Right lobe of liver (tissue), 6 donors: ENCODE measurements around the gene ACOT7. TPM values are rescaled to one million over a fixed set of nuclear protein-coding genes. Genes with fewer than 3 reads are reported as not detected.
A peak's percentile ranks its signal among the peaks of the same experiment; 100 is the strongest.

Experiments
- ATAC-seq, 4 donors: fragments of 200-7000 bp; cut with Tn5 transposase; one replicate each; pipeline ENCODE4 v1.9.1; 2020; ENCODE audit warnings: mild to moderate bottlenecking in 4 of 4, moderate library complexity in 4 of 4
- DNase-seq, 3 donors: peaks; one replicate each; pipeline ENCODE4 v3.0.0-alpha.2; 2020
- H3K27ac ChIP-seq, 3 donors: fragments of 200-600 bp; one replicate each; pipeline ENCODE4 v1.8.0; 2022
- H3K27me3 ChIP-seq, 2 donors: fragments of 200-600 bp; one replicate each; pipeline ENCODE4 v1.8.0; 2022
- H3K36me3 ChIP-seq, 4 donors: fragments of 200-600 bp; sonication (generic) in 1 of 4; one replicate each; pipeline versions ENCODE4 v1.5.1 to v1.8.0; 2017 to 2022; ENCODE audit warnings: control low read depth in 1 of 4
- H3K4me1 ChIP-seq, 4 donors: fragments of 200-600 bp; sonication (generic) in 1 of 4; one replicate each; pipeline versions ENCODE4 v1.5.1 to v1.8.0; 2017 to 2022; ENCODE audit warnings: control low read depth in 1 of 4
- H3K4me3 ChIP-seq, 3 donors: fragments of 200-600 bp; one replicate each; pipeline ENCODE4 v1.8.0; 2022
- H3K9me3 ChIP-seq, 4 donors: fragments of 200-600 bp; sonication (generic) in 1 of 4; one replicate each; pipeline versions ENCODE4 v1.5.1 to v1.8.0; 2017 to 2022; ENCODE audit warnings: control low read depth in 1 of 4
- CTCF ChIP-seq, 4 donors: fragments of 200-600 bp in 3 of 4; fragments of 450-650 bp in 1 of 4; IDR thresholded peaks; one replicate each; pipeline versions ENCODE4 v1.5.1 to v1.8.0; 2016 to 2022; ENCODE audit warnings: antibody characterized with exemption in 4 of 4, mild to moderate bottlenecking in 2 of 4
- POLR2A ChIP-seq: fragments of 450-650 bp; IDR thresholded peaks from one replicate; pipeline ENCODE4 v1.6.1; 2017; ENCODE audit warnings: antibody characterized with exemption, mild to moderate bottlenecking
- WGBS: methylation state at CpG from one replicate; pipeline ENCODE4 v1.1.6; 2018; ENCODE audit warnings: low coverage, low lambda C conversion rate; ENCODE audit not compliant: insufficient coverage; ENCODE audit errors: missing lambda C conversion rate; 5-methylcytosine and 5-hydroxymethylcytosine counted together
- intact Hi-C, 2 donors: fragments of 100-400 bp; cut with DNase I; formaldehyde crosslinking; loops; one replicate each; pipeline versions ENCODE4 v1.11.2 to v1.14.1; 2022
- total RNA-seq, 6 experiments: library from RNA; depleted of rRNA in 2 of 6; stranded (reverse); fragments of >200 nt in 2 of 6; fragmentation: NEBNext Ultra II Directional in 3 of 6; extraction: Animal tissue kit (Norgen Biotek cat#: 25700) in 3 of 6; gene quantifications; one replicate each; pipeline versions ENCODE4 v1.1.0 to v1.2.4, GENCODE V29; 2016 to 2023
- donor health status: DM: no; HTN: yes; CAD: no.
- donor health status: DM: no; HTN: no; CAD: no.
- donor health status: DM: no; HTN: no; CAD: no.
- donor health status: DM: no; HTN: yes; CAD: no.
- donor health status: DM: no; HTN: yes; CAD: no.

The ACOT7 gene
- total RNA-seq, 6 experiments from 2014 or later = 10.8 to 19.7 (median 14.1) TPM

- intact Hi-C loops = no loop called here
- H3K9me3 ChIP-seq = no peaks in the 10 kb centered on the region
- H3K27ac ChIP-seq = no peak overlapping the region
These were observed 25.3 kb upstream of the ACOT7 start for GRCh38 chr1:6418668-6419396.

DNA sequence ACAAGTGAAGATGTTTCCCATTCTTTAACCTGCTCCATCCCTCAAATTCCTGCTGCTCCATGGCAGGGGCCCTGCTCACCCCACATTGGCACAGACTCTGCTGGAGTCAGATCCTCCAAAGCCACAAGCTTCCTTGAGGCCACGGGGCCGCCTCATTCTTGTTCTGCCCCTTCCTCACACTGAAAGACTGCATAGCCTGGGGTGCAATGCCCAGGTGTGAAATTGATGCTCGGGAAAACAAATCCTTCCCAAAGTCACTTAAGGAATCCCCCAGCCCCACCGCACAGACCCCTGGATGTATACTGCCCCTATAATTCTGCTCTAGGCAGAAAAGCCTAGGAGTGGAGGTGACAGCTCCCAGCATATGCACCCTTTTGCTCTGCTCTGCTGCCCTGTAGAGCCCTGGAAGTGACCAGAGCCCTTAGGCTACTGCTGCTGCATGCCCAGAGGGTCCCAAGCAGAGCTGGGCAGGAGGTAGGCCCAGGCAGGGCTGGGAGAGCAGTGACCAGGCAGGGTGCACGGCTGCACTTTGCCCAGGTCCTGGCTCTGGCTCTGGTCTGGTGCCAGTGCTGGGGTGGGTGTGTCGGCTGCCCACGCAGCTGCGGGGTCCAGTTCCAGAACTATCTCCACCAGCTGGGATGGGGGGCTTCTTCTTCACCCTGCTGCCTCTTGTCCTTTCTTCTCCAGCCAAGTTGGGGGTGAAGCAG lies 24.5 kb upstream of the ACOT7 start:
- ATAC-seq = peak; percentile 79 to 89 (median 86)
- peaks cover 0 to 16% of the 10 kb centered on the region in 2 donors for H3K27me3 ChIP-seq

More at GRCh38 chr1:6418668-6419396, 25.3 kb upstream of the ACOT7 start:
- peak; percentile 2 to 52 (median 41) for ATAC-seq
- TF ChIP-seq CTCF (IDR thresholded peaks at IDR 0.05) (no peak), POLR2A (no peak)
- H3K4me1 ChIP-seq = peaks cover 0 to 25% (median 0%) of the 10 kb centered on the region in 4 donors
- WGBS = 6% methylated on average over 21 of the region's 69 CpGs
- H3K27me3 ChIP-seq = peaks cover 0 to 17% of the 10 kb centered on the region in 2 donors
- peak overlapping the region in 1 of 3 donors; percentile 21 for H3K4me3 ChIP-seq
- H3K36me3 ChIP-seq = no peaks in the 10 kb centered on the region
- DNase-seq = no peak

GRCh38 chr1:6416906-6417305 lies 23.3 kb upstream of the ACOT7 start:
- no peak for TF ChIP-seq POLR2A
- TF ChIP-seq CTCF (IDR thresholded peaks at IDR 0.05) = no peak
- H3K9me3 ChIP-seq = no peaks in the 10 kb centered on the region
- WGBS = 92% methylated on average over 2 of the region's 5 CpGs
- H3K4me3 ChIP-seq = no peak overlapping the region
- peaks cover 0 to 16% of the 10 kb centered on the region in 2 donors for H3K27me3 ChIP-seq
- intact Hi-C loops = no loop called here
- no peak overlapping the region for H3K27ac ChIP-seq
- no peak for DNase-seq
- H3K4me1 ChIP-seq = peaks cover 0 to 25% (median 0%) of the 10 kb centered on the region in 4 donors
- no peaks in the 10 kb centered on the region for H3K36me3 ChIP-seq
- no peak for ATAC-seq

More for the DNA sequence above, 24.5 kb upstream of the ACOT7 start:
- H3K36me3 ChIP-seq = no peaks in the 10 kb centered on the region
- H3K4me3 ChIP-seq = peak overlapping the region in 1 of 3 donors; percentile 21
- intact Hi-C loops = no loop called here
- no peak overlapping the region for H3K27ac ChIP-seq
- WGBS = 64% methylated on average over 4 of the region's 8 CpGs
- no peak for TF ChIP-seq POLR2A
- TF ChIP-seq CTCF (IDR thresholded peaks at IDR 0.05) = no peak
- DNase-seq = peak; percentile 78 to 80 (median 79)
- H3K9me3 ChIP-seq = no peaks in the 10 kb centered on the region
- peaks cover 0 to 25% (median 0%) of the 10 kb centered on the region in 4 donors for H3K4me1 ChIP-seq

- peaks cover 0 to 25% (median 0%) of the 10 kb centered on the region in 4 donors for H3K4me1 ChIP-seq
- intact Hi-C loops = no loop called here
- WGBS = 47% methylated on average over 3 of the region's 8 CpGs
- no peak for DNase-seq
- peaks cover 0 to 16% of the 10 kb centered on the region in 2 donors for H3K27me3 ChIP-seq
- no peaks in the 10 kb centered on the region for H3K36me3 ChIP-seq
- TF ChIP-seq CTCF (IDR thresholded peaks at IDR 0.05) (no peak), POLR2A (no peak)
- no peak for ATAC-seq
- H3K4me3 ChIP-seq = no peak overlapping the region
- no peaks in the 10 kb centered on the region for H3K9me3 ChIP-seq
- no peak overlapping the region for H3K27ac ChIP-seq
These were observed 22.7 kb upstream of the ACOT7 start for GRCh38 chr1:6416295-6416656.
